Measurements from ENCODE around the gene MAL.

The MAL gene

DNA sequence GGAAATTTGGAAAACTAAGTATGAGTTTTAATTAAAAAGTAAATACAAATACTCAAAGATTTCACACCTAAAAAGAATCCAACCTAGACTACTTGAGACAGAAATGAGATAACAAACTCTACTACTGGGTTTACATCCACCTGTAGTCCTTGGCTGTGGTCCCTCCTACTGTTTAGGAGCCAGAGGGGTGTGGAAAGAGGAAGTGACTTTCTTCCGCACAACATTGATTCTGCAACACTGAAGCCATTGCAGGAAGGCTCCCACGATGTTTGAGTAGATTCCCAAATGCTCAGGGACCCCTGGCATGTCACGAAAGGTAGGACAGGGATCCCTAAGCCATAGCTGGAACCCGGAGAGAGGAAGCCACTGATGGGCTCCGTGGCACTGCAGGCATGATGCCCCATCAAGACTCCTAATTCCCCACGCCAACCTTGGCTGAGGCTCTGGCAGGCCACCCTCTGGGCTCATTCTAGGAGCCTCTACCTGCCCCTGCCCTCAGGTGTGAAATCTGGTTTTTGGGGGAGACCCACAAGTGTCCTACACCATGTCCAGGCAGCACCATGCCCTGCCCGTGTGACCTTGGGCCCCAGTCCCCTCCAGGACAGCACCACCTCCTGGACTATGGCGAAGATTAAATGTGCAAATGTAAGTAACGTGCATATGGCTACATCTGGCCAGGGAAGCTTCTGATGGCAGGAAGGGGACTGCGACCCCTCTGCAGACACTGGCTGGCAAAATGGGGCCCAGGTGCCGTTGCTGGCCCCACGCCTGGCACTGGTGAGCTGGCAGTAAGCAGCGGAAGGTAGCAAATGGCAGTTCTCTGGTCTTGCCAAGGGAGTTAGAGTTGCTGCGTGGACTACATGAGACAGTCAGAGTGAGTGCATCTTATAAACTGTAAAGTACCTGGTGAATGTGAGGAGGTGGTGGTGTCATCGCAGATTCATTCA, 38.2 kb upstream of the MAL start:
- Histone ChIP-seq H3K4me1 (ENCODE audit: insufficient read depth, low read length) (no peaks in the 10 kb centered on the region), H3K9ac (ENCODE audit: low read depth, low read length) (no peak overlapping the region), H3K36me3 (ENCODE audit: insufficient read depth, low read depth, low read length) (no peaks in the 10 kb centered on the region)

DNA sequence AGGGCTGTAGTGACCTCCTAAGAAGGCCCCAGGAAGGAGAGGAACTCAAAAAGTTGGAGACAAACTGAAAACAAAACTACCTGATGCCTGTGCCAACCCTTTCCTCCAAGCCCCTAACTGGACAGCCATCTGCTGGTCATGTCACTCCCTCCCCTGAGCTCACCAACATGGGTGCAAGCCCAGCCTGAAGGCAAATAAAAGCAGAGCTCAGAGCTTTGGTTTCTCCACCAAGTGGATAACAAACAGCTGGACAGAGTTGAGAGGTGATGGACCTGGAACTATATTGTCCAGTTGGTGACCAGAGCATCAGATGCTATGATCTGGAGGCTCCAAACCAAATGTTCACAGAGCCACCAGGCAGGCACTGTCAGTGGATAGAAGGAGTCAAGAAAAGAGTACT, 34.6 kb upstream of the MAL start:
- Histone ChIP-seq H3K9ac (ENCODE audit: low read depth, low read length) (no peak overlapping the region), H3K9me3 (ENCODE audit: insufficient read depth, low read depth, low read length) (no peaks in the 10 kb centered on the region), H3K27me3 (ENCODE audit: insufficient read depth, low read length) (peaks cover 31% of the 10 kb centered on the region), H3K4me1 (ENCODE audit: insufficient read depth, low read length) (no peaks in the 10 kb centered on the region), H3K27ac (ENCODE audit: low read length) (no peak overlapping the region), H3K4me3 (ENCODE audit: low read length) (no peak overlapping the region), H3K36me3 (ENCODE audit: insufficient read depth, low read depth, low read length) (no peaks in the 10 kb centered on the region)

More for the DNA sequence above, 38.2 kb upstream of the MAL start:
- peaks cover 27% of the 10 kb centered on the region for H3K27me3 ChIP-seq (ENCODE audit: insufficient read depth, low read length)
- no peaks in the 10 kb centered on the region for H3K9me3 ChIP-seq (ENCODE audit: insufficient read depth, low read depth, low read length)
- no peak overlapping the region for H3K4me3 ChIP-seq (ENCODE audit: low read length)
- H3K27ac ChIP-seq (ENCODE audit: low read length): no peak overlapping the region

DNA sequence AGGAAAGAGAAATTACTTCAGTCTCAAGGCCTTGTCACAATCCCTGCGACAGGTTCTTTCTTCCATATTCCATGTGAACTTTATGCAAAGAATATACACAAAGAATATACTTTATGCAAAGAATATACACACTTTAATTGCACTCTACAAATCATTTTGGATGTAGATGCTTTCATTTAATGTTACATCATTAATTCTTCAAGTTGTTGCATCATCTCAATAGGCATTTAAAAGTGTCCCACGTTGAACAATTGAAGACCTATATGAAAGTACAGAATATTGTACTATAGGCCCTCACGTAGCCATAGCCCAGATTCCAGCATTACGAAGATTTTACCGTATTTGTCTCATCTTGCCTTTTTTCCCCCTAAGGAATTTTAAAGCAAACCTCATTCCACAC, 33.1 kb upstream of the MAL start:
- Histone ChIP-seq H3K4me1 (ENCODE audit: insufficient read depth, low read length) (no peaks in the 10 kb centered on the region), H3K4me3 (ENCODE audit: low read length) (no peak overlapping the region), H3K9ac (ENCODE audit: low read depth, low read length) (no peak overlapping the region), H3K27me3 (ENCODE audit: insufficient read depth, low read length) (peaks cover 45% of the 10 kb centered on the region), H3K36me3 (ENCODE audit: insufficient read depth, low read depth, low read length) (no peaks in the 10 kb centered on the region), H3K9me3 (ENCODE audit: insufficient read depth, low read depth, low read length) (no peaks in the 10 kb centered on the region), H3K27ac (ENCODE audit: low read length) (no peak overlapping the region)

- Histone ChIP-seq H3K4me3 (ENCODE audit: low read length) (no peak overlapping the region), H3K9ac (ENCODE audit: low read depth, low read length) (no peak overlapping the region), H3K9me3 (ENCODE audit: insufficient read depth, low read depth, low read length) (no peaks in the 10 kb centered on the region), H3K27ac (ENCODE audit: low read length) (no peak overlapping the region), H3K36me3 (ENCODE audit: insufficient read depth, low read depth, low read length) (no peaks in the 10 kb centered on the region), H3K27me3 (ENCODE audit: insufficient read depth, low read length) (peaks cover 55% of the 10 kb centered on the region), H3K4me1 (ENCODE audit: insufficient read depth, low read length) (no peaks in the 10 kb centered on the region)
These were observed 32.1 kb upstream of the MAL start for GRCh38 chr2:94993176-94994062.

DNA sequence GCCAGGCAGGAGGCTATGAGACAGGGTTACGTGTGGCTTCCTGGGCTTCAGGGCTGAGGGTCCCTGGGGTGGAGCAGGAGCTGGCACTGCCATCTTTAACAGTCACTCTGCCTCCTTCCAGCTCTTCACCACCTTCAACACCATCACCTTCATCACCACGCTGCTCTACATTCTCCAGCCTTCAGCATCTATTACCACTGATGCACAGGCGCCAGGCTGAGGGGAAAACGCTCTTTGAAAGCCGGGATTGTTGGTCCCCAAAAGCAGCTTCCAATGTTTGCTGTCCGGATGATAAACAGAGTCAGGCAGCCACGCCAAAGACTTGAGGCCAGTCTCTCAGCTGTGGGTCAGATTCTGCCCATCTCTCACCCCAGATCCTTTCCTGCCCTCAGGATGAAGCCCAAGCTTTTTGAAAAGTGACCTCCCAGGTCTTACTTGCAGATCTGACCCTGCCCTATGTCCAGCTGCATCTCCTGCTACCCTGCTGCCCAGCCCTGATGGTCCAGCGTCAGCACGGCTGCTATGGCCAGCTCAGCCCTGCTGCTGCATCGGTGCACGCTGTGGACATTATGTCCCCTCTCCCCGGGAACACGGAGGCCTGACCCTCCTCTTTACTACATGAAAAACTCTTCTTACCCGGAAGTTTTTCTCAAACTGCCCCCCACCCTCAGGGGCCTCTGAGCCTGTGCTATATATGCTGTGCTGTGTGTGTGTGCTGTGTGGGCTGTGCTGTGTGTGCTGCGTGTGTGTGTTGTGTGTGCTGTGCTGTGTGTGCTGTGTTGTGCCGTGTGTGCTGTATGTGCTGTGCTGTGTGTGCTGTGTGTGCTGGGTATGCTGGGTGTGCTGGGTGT, 31.2 kb upstream of the MAL start:
- no peak overlapping the region for H3K27ac ChIP-seq (ENCODE audit: low read length)
- no peaks in the 10 kb centered on the region for H3K4me1 ChIP-seq (ENCODE audit: insufficient read depth, low read length)
- H3K9me3 ChIP-seq (ENCODE audit: insufficient read depth, low read depth, low read length): no peaks in the 10 kb centered on the region
- H3K4me3 ChIP-seq (ENCODE audit: low read length): no peak overlapping the region
- peaks cover 64% of the 10 kb centered on the region for H3K27me3 ChIP-seq (ENCODE audit: insufficient read depth, low read length)
- no peaks in the 10 kb centered on the region for H3K36me3 ChIP-seq (ENCODE audit: insufficient read depth, low read depth, low read length)
- no peak overlapping the region for H3K9ac ChIP-seq (ENCODE audit: low read depth, low read length)

GRCh38 chr2:94994914-94995552, 30.5 kb upstream of the MAL start:
- Histone ChIP-seq H3K4me1 (ENCODE audit: insufficient read depth, low read length) (no peaks in the 10 kb centered on the region), H3K9me3 (ENCODE audit: insufficient read depth, low read depth, low read length) (no peaks in the 10 kb centered on the region), H3K27ac (ENCODE audit: low read length) (no peak overlapping the region), H3K27me3 (ENCODE audit: insufficient read depth, low read length) (peaks cover 71% of the 10 kb centered on the region), H3K36me3 (ENCODE audit: insufficient read depth, low read depth, low read length) (no peaks in the 10 kb centered on the region), H3K4me3 (ENCODE audit: low read length) (no peak overlapping the region), H3K9ac (ENCODE audit: low read depth, low read length) (no peak overlapping the region)

GRCh38 chr2:94995553-94996304, 29.8 kb upstream of the MAL start:
- peaks cover 73% of the 10 kb centered on the region for H3K27me3 ChIP-seq (ENCODE audit: insufficient read depth, low read length)
- no peak overlapping the region for H3K4me3 ChIP-seq (ENCODE audit: low read length)
- H3K4me1 ChIP-seq (ENCODE audit: insufficient read depth, low read length): no peaks in the 10 kb centered on the region
- H3K36me3 ChIP-seq (ENCODE audit: insufficient read depth, low read depth, low read length): no peaks in the 10 kb centered on the region
- no peak overlapping the region for H3K27ac ChIP-seq (ENCODE audit: low read length)
- H3K9me3 ChIP-seq (ENCODE audit: insufficient read depth, low read depth, low read length): no peaks in the 10 kb centered on the region
- no peak overlapping the region for H3K9ac ChIP-seq (ENCODE audit: low read depth, low read length)

- H3K4me1 ChIP-seq (ENCODE audit: insufficient read depth, low read length): no peaks in the 10 kb centered on the region
- no peak overlapping the region for H3K27ac ChIP-seq (ENCODE audit: low read length)
- peaks cover 65% of the 10 kb centered on the region for H3K27me3 ChIP-seq (ENCODE audit: insufficient read depth, low read length)
- no peaks in the 10 kb centered on the region for H3K36me3 ChIP-seq (ENCODE audit: insufficient read depth, low read depth, low read length)
- H3K9me3 ChIP-seq (ENCODE audit: insufficient read depth, low read depth, low read length): no peaks in the 10 kb centered on the region
- H3K4me3 ChIP-seq (ENCODE audit: low read length): no peak overlapping the region
- no peak overlapping the region for H3K9ac ChIP-seq (ENCODE audit: low read depth, low read length)
These were observed 29.0 kb upstream of the MAL start for GRCh38 chr2:94996305-94997100.

DNA sequence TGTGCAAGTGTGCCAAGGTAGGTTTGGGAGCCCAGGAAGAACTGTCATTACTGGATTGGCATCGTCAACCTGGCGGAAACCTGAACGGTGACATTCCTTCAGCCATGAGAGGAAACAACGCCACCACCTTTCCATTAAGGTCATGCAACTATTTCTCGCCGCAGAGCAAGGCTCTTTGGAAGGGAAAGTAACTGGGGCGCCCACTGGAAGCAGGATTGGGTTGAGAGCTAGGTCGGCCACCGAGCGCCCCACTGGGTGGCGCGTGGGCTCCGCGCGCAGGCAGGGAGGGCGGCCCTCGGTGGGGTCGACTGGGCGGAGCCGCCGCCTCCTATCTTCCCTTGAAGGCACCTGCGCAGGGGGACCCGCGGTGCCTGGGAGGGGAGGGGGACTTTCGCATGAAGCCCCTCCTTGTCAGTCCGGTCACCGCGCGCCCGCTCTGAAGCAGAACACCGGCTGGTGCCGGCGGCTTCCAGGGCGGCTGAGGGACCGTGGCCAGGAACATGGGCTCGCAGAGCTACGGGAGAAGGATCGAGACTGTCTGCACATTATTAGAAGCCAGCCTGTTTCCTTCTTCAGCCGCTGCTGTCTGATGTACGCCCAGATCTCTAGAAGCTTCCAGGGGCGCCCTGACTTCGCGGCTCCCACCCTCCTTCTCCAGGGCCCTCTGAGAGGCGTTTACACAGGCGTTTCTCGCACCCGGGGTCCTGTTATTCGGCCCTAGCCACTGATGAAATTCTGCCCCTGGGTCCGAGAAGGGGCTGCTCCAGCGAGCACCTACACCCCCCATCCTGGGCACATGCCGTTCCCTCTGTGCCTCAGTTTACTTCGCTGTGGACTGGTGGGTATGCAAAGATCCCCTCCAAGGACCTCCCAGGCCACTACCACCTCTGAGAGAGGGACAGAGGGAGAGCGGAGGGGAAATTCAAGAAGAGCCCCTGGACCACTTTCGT, 27.3 kb upstream of the MAL start:
- H3K27ac ChIP-seq (ENCODE audit: low read length): no peak overlapping the region
- H3K4me3 ChIP-seq (ENCODE audit: low read length): peak overlapping the region; percentile 40; the same call in 1 of the 2 replicates

More for the DNA sequence above, 27.3 kb upstream of the MAL start:
- no peaks in the 10 kb centered on the region; the same call in 1 of the 2 replicates for H3K4me1 ChIP-seq (ENCODE audit: insufficient read depth, low read length)
- no peaks in the 10 kb centered on the region for H3K36me3 ChIP-seq (ENCODE audit: insufficient read depth, low read depth, low read length)
- H3K9me3 ChIP-seq (ENCODE audit: insufficient read depth, low read depth, low read length): no peaks in the 10 kb centered on the region
- H3K27me3 ChIP-seq (ENCODE audit: insufficient read depth, low read length): peaks cover 55% of the 10 kb centered on the region
- H3K9ac ChIP-seq (ENCODE audit: low read depth, low read length): no peak overlapping the region

All from iPS-20b (cell line).